GM12878 (cell line): ENCODE results near the gene CTNS. TPM values are rescaled to one million over a fixed set of nuclear protein-coding genes. Genes with fewer than 3 reads are reported as not detected.

Source experiments
- ATF7 ChIP-seq: fragments of 450-650 bp; IDR thresholded peaks from 2 replicates; pipeline ENCODE4 v1.6.1; 2016; ENCODE audit warnings: low read depth, mild to moderate bottlenecking
- BACH1 ChIP-seq: fragments of 450-650 bp; IDR thresholded peaks from 2 replicates; pipeline ENCODE4 v1.6.1; 2017; ENCODE audit warnings: mild to moderate bottlenecking, borderline replicate concordance
- BHLHE40 ChIP-seq, 2 experiments: fragments of 450-650 bp in 1 of 2; IDR thresholded peaks; 2 replicates each; pipeline ENCODE4 v1.6.1; 2011 to 2017; ENCODE audit warnings: low read depth in 2 of 2, borderline replicate concordance in 1 of 2, improper control_type of control experiment in 1 of 2, low read length in 1 of 2, mild to moderate bottlenecking in 1 of 2
- CEBPB ChIP-seq, 2 experiments: fragments of 150-350 bp in 1 of 2; IDR thresholded peaks; 2 replicates each; pipeline ENCODE4 v1.6.1; 2012 to 2014; ENCODE audit warnings: low read depth in 2 of 2, low read length in 2 of 2, borderline replicate concordance in 1 of 2, inconsistent platforms in 1 of 2
- CHD2 ChIP-seq: IDR thresholded peaks from 2 replicates; pipeline ENCODE4 v1.6.1; 2011; ENCODE audit warnings: low read depth, low read length, improper control_type of control experiment, borderline replicate concordance
- CHD4 ChIP-seq: fragments of 200-600 bp; sonication (generic); IDR thresholded peaks from 2 replicates; pipeline ENCODE4 v1.6.1; 2016; ENCODE audit warnings: mild to moderate bottlenecking
- DPF2 ChIP-seq: fragments of 450-650 bp; IDR thresholded peaks from 2 replicates; pipeline ENCODE4 v1.6.1; 2017; ENCODE audit warnings: mild to moderate bottlenecking
- EGR1 ChIP-seq, 2 experiments: IDR thresholded peaks; 1 replicate in 1 of 2; 2 replicates in 1 of 2; pipeline ENCODE4 v1.6.1; 2011 to 2012; ENCODE audit warnings: low read depth in 2 of 2, low read length in 2 of 2, borderline replicate concordance in 1 of 2, mild to moderate bottlenecking in 1 of 2, moderate library complexity in 1 of 2
- GABPA ChIP-seq: IDR thresholded peaks from 2 replicates; pipeline ENCODE4 v1.6.1; 2014; ENCODE audit warnings: antibody characterized with exemption, low read depth, mild to moderate bottlenecking, inconsistent platforms
- GATAD2B ChIP-seq: fragments of 450-650 bp; conservative IDR thresholded peaks from 2 replicates; pipeline ENCODE4 v1.6.1; 2017; ENCODE audit warnings: low read depth, mild to moderate bottlenecking, moderate library complexity
- KDM1A ChIP-seq: fragments of 200-600 bp; sonication (generic); IDR thresholded peaks from 2 replicates; pipeline ENCODE4 v1.6.1; 2016; ENCODE audit warnings: borderline replicate concordance
- LARP7 ChIP-seq: fragments of 450-650 bp; IDR thresholded peaks from 2 replicates; pipeline ENCODE4 v1.6.1; 2017; ENCODE audit warnings: mild to moderate bottlenecking
- NR2C1 ChIP-seq: fragments of 450-650 bp; IDR thresholded peaks from 2 replicates; pipeline ENCODE4 v1.6.1; 2017; ENCODE audit warnings: antibody characterized with exemption, mild to moderate bottlenecking, moderate library complexity
- POU2F2 ChIP-seq: IDR thresholded peaks from 3 replicates; pipeline ENCODE4 v1.6.1; 2011; ENCODE audit warnings: low read depth, mild to moderate bottlenecking, low read length, borderline replicate concordance
- RBBP5 ChIP-seq: fragments of 200-600 bp; sonication (generic); conservative IDR thresholded peaks from 2 replicates; pipeline ENCODE4 v1.6.1; 2016
- RCOR1 ChIP-seq: conservative IDR thresholded peaks from 2 replicates; pipeline ENCODE4 v1.6.1; 2012; ENCODE audit warnings: low read depth, low read length, improper control_type of control experiment
- SMAD5 ChIP-seq: IDR thresholded peaks from 2 replicates; pipeline ENCODE4 v1.6.1; 2016; ENCODE audit warnings: antibody characterized with exemption, low read depth
- SMC3 ChIP-seq: IDR thresholded peaks from 2 replicates; pipeline ENCODE4 v1.6.1; 2011; ENCODE audit warnings: low read length, improper control_type of control experiment, borderline replicate concordance
- TARDBP ChIP-seq: IDR thresholded peaks from 2 replicates; pipeline ENCODE4 v1.6.1; 2016; ENCODE audit warnings: borderline replicate concordance
- ZNF207 ChIP-seq: fragments of 450-650 bp; IDR thresholded peaks from 2 replicates; pipeline ENCODE4 v1.6.1; 2014; ENCODE audit warnings: antibody characterized with exemption, mild to moderate bottlenecking, borderline replicate concordance
- ZSCAN29 ChIP-seq: fragments of 450-650 bp; IDR thresholded peaks from 2 replicates; pipeline ENCODE4 v1.6.1; 2017; ENCODE audit warnings: mild to moderate bottlenecking, moderate library complexity
- polyA plus RNA-seq, 11 experiments: library from polyadenylated mRNA; depleted of rRNA in 4 of 11; unstranded in 6 of 11; stranded (reverse) in 5 of 11; fragments of >200 nt; fragmentation: Nextera tagmentation in 4 of 11; fragmentation: Illumina TruSeq in 1 of 11; extraction: Ambion mirVana in 4 of 11; extraction: Trizol in 1 of 11; gene quantifications; 1 replicate in 1 of 11; 2 replicates in 10 of 11; pipeline versions ENCODE4 v1.2.1 to v1.2.3, GENCODE V29; 2011 to 2016; ENCODE audit warnings: inconsistent platforms in 2 of 11, missing spikeins in 2 of 11, low read depth in 1 of 11
- total RNA-seq, 4 experiments: library from RNA; depleted of rRNA in 3 of 4; stranded (reverse); fragments of >200 nt in 3 of 4; fragmentation: Illumina TruSeq in 1 of 4; extraction: Trizol in 1 of 4; gene quantifications; 2 replicates each; pipeline versions ENCODE4 v1.2.1 to v1.2.3, GENCODE V29; 2013 to 2021
- TF ChIP-seq, protein P1 (sequence below), 3 experiments: IDR thresholded peaks in 2 of 3; conservative IDR thresholded peaks in 1 of 3; 2 replicates each; pipeline ENCODE4 v1.5.1; 2011; ENCODE audit warnings: low read depth in 3 of 3, low read length in 3 of 3, mild to moderate bottlenecking in 3 of 3, control low read depth in 2 of 3, moderate library complexity in 2 of 3, inconsistent platforms in 1 of 3, mixed read lengths in 1 of 3; ENCODE audit not compliant: control insufficient read depth in 2 of 3, insufficient read depth in 1 of 3; ENCODE audit errors: extremely low read depth in 1 of 3
- TF ChIP-seq, protein P2 (sequence below): fragments of 450-650 bp; IDR thresholded peaks from 2 replicates; pipeline ENCODE4 v1.6.1; 2017; ENCODE audit warnings: antibody characterized with exemption, mild to moderate bottlenecking, moderate library complexity
- TF ChIP-seq, protein P3 (sequence below): fragments of 450-650 bp; IDR thresholded peaks from 2 replicates; pipeline ENCODE4 v1.6.1; 2017; ENCODE audit warnings: mild to moderate bottlenecking, moderate library complexity

Gene CTNS
- total and polyA plus RNA-seq, 10 of the 15 experiments (the other 5 are each of a cell fraction or from before 2014, with no cell fraction given) = 0.92 to 10.7 (median 6.4) TPM

DNA sequence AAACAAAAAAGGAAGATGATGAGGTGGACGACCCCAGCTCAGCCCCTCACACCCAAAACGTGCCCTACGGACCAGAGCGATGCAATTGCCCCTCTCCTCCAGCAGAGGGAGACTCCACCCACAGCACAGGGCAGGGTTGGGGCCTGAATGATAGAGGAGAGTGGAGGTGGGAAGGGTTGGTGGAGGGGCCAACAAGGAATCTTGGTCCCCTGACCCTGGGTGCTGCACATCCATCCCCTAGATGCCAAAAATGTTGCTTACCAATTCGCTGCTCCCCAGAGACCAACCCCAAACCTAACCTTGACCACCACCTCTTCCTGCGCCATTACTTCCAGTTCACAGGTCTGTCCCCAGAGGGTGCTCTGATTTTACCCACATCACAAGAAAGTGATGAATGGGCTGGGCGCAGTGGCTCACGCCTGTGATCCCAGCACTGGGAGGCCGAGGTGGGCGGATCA is 46.5 kb downstream of the CTNS start (continued):
- TF ChIP-seq, protein P1, sequence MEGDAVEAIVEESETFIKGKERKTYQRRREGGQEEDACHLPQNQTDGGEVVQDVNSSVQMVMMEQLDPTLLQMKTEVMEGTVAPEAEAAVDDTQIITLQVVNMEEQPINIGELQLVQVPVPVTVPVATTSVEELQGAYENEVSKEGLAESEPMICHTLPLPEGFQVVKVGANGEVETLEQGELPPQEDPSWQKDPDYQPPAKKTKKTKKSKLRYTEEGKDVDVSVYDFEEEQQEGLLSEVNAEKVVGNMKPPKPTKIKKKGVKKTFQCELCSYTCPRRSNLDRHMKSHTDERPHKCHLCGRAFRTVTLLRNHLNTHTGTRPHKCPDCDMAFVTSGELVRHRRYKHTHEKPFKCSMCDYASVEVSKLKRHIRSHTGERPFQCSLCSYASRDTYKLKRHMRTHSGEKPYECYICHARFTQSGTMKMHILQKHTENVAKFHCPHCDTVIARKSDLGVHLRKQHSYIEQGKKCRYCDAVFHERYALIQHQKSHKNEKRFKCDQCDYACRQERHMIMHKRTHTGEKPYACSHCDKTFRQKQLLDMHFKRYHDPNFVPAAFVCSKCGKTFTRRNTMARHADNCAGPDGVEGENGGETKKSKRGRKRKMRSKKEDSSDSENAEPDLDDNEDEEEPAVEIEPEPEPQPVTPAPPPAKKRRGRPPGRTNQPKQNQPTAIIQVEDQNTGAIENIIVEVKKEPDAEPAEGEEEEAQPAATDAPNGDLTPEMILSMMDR (IDR thresholded peaks at IDR 0.05 in 2 of 3, conservative IDR thresholded peaks at IDR 0.05 in 1 of 3; ENCODE audit: control insufficient read depth in 2 of 3, extremely low read depth in 1 of 3, insufficient read depth in 1 of 3, low read depth in 3 of 3, low read length in 3 of 3) = peak; percentile 85 to 98 (median 94)
- TF ChIP-seq CHD4 (no peak), GABPA (no peak), TARDBP (peak; percentile 15; the same call in 1 of the 2 replicates), ZSCAN29 (no peak), RCOR1 (no peak), NR2C1 (0 out of 2 replicates have a peak, but pooled peaks have one; percentile 35), LARP7 (peak; percentile 71), EGR1 (IDR thresholded peaks at IDR 0.05; ENCODE audit: borderline replicate concordance in 1 of 2, low read depth in 2 of 2, low read length in 2 of 2) (no peak), SMAD5 (no peak), POU2F2 (no peak), BACH1 (no peak), ZNF207 (peak; percentile 73; the same call in 1 of the 2 replicates), RBBP5 (no peak), GATAD2B (peak; percentile 77), CEBPB (IDR thresholded peaks at IDR 0.05; ENCODE audit: borderline replicate concordance in 1 of 2, low read depth in 2 of 2, low read length in 2 of 2) (no peak), ATF7 (peak; percentile 42; the same call in 1 of the 2 replicates), DPF2 (peak; percentile 64; the same call in 1 of the 2 replicates), BHLHE40 (IDR thresholded peaks at IDR 0.05; ENCODE audit: borderline replicate concordance in 1 of 2, low read depth in 2 of 2, low read length in 1 of 2) (peak in 1 of 2 experiments; percentile 79; a peak in 2 of 4 replicates), KDM1A (no peak), SMC3 (peak; percentile 77), CHD2 (no peak)
- TF ChIP-seq, protein P2, sequence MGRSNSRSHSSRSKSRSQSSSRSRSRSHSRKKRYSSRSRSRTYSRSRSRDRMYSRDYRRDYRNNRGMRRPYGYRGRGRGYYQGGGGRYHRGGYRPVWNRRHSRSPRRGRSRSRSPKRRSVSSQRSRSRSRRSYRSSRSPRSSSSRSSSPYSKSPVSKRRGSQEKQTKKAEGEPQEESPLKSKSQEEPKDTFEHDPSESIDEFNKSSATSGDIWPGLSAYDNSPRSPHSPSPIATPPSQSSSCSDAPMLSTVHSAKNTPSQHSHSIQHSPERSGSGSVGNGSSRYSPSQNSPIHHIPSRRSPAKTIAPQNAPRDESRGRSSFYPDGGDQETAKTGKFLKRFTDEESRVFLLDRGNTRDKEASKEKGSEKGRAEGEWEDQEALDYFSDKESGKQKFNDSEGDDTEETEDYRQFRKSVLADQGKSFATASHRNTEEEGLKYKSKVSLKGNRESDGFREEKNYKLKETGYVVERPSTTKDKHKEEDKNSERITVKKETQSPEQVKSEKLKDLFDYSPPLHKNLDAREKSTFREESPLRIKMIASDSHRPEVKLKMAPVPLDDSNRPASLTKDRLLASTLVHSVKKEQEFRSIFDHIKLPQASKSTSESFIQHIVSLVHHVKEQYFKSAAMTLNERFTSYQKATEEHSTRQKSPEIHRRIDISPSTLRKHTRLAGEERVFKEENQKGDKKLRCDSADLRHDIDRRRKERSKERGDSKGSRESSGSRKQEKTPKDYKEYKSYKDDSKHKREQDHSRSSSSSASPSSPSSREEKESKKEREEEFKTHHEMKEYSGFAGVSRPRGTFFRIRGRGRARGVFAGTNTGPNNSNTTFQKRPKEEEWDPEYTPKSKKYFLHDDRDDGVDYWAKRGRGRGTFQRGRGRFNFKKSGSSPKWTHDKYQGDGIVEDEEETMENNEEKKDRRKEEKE = no peak
- TF ChIP-seq, protein P3, sequence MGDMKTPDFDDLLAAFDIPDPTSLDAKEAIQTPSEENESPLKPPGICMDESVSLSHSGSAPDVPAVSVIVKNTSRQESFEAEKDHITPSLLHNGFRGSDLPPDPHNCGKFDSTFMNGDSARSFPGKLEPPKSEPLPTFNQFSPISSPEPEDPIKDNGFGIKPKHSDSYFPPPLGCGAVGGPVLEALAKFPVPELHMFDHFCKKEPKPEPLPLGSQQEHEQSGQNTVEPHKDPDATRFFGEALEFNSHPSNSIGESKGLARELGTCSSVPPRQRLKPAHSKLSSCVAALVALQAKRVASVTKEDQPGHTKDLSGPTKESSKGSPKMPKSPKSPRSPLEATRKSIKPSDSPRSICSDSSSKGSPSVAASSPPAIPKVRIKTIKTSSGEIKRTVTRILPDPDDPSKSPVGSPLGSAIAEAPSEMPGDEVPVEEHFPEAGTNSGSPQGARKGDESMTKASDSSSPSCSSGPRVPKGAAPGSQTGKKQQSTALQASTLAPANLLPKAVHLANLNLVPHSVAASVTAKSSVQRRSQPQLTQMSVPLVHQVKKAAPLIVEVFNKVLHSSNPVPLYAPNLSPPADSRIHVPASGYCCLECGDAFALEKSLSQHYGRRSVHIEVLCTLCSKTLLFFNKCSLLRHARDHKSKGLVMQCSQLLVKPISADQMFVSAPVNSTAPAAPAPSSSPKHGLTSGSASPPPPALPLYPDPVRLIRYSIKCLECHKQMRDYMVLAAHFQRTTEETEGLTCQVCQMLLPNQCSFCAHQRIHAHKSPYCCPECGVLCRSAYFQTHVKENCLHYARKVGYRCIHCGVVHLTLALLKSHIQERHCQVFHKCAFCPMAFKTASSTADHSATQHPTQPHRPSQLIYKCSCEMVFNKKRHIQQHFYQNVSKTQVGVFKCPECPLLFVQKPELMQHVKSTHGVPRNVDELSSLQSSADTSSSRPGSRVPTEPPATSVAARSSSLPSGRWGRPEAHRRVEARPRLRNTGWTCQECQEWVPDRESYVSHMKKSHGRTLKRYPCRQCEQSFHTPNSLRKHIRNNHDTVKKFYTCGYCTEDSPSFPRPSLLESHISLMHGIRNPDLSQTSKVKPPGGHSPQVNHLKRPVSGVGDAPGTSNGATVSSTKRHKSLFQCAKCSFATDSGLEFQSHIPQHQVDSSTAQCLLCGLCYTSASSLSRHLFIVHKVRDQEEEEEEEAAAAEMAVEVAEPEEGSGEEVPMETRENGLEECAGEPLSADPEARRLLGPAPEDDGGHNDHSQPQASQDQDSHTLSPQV = 0 out of 2 replicates have a peak, but pooled peaks have one; percentile 45
